ENCODE data around the gene NMU. TPM values are rescaled to one million over a fixed set of nuclear protein-coding genes. Genes with fewer than 3 reads are reported as not detected.

The NMU gene
- total RNA-seq, 1 experiment from 2014 or later = not detected

DNA sequence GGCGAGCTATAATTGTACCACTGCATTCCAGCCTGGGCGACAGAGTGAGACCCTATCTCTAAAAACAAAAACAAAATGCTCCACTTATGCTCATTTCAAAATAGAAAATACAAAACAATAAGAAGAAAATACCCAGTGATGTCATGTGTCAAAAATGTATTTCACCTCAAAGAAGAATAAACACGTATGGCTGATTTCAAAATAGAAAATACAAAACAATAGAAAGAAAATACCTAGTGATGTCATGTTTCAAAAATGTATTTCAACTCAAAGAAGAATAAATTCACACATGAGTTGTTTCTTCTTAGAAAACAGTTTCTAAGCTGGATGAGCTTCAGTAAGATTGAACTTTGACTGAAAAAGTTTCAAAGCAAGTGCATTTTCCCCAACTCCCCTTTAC lies 23.8 kb downstream of the NMU start:
- Mint-ChIP-seq H3K9me3 (ENCODE audit: unreplicated experiment) (no peaks in the 10 kb centered on the region), H3K27me3 (ENCODE audit: insufficient read depth, unreplicated experiment) (no peaks in the 10 kb centered on the region), H3K4me3 (ENCODE audit: unreplicated experiment) (no peak overlapping the region), H3K27ac (ENCODE audit: unreplicated experiment) (no peak overlapping the region), H3K4me1 (ENCODE audit: low read depth, unreplicated experiment) (no peaks in the 10 kb centered on the region), H3K36me3 (ENCODE audit: insufficient read depth, unreplicated experiment) (no peaks in the 10 kb centered on the region)
- TF ChIP-seq CTCF (IDR thresholded peaks at IDR 0.05; ENCODE audit: insufficient read depth in 1 of 2, low read depth in 1 of 2, low read length in 1 of 2, severe bottlenecking in 1 of 2, unreplicated experiment in 1 of 2) = no peak
- ChIA-PET POLR2A (no interaction called here), CTCF (no interaction called here)
- intact Hi-C loops (cut with micrococcal nuclease; ENCODE audit: unreplicated experiment) = no loop called here
- no peaks in the 10 kb centered on the region for H3K27me3 ChIP-seq (replicated peaks; ENCODE audit: control insufficient read depth, insufficient read depth, low read length)
- no peaks in the 10 kb centered on the region for H3K9me3 ChIP-seq
- no peaks in the 10 kb centered on the region for H3K4me1 ChIP-seq
- no peak for DNase-seq
- no peak overlapping the region for H3K4me3 ChIP-seq (ENCODE audit: low read depth, low read length)
- no TSS peak for BruUV-seq (replicated peaks)
- no peaks in the 10 kb centered on the region for H3K36me3 ChIP-seq (ENCODE audit: control insufficient read depth, insufficient read depth, low read length)

- Mint-ChIP-seq H3K27ac (ENCODE audit: unreplicated experiment) (no peak overlapping the region), H3K9me3 (ENCODE audit: unreplicated experiment) (no peaks in the 10 kb centered on the region), H3K36me3 (ENCODE audit: insufficient read depth, unreplicated experiment) (no peaks in the 10 kb centered on the region), H3K4me3 (ENCODE audit: unreplicated experiment) (no peak overlapping the region), H3K27me3 (ENCODE audit: insufficient read depth, unreplicated experiment) (no peaks in the 10 kb centered on the region), H3K4me1 (ENCODE audit: low read depth, unreplicated experiment) (no peaks in the 10 kb centered on the region)
- CTCF ChIA-PET = no interaction called here
- POLR2A ChIA-PET = no interaction called here
- BruUV-seq (replicated peaks) = no TSS peak
- no peaks in the 10 kb centered on the region for H3K4me1 ChIP-seq
- H3K9me3 ChIP-seq = no peaks in the 10 kb centered on the region
- DNase-seq = no peak
- intact Hi-C loops (cut with micrococcal nuclease; ENCODE audit: unreplicated experiment) = no loop called here
- no peaks in the 10 kb centered on the region for H3K27me3 ChIP-seq (replicated peaks; ENCODE audit: control insufficient read depth, insufficient read depth, low read length)
- H3K4me3 ChIP-seq (ENCODE audit: low read depth, low read length) = no peak overlapping the region
- TF ChIP-seq CTCF (IDR thresholded peaks at IDR 0.05; ENCODE audit: insufficient read depth in 1 of 2, low read depth in 1 of 2, low read length in 1 of 2, severe bottlenecking in 1 of 2, unreplicated experiment in 1 of 2) = no peak
- no peaks in the 10 kb centered on the region for H3K36me3 ChIP-seq (ENCODE audit: control insufficient read depth, insufficient read depth, low read length)
Observed at GRCh38 chr4:55611358-55612059, 24.6 kb downstream of the NMU start.

DNA sequence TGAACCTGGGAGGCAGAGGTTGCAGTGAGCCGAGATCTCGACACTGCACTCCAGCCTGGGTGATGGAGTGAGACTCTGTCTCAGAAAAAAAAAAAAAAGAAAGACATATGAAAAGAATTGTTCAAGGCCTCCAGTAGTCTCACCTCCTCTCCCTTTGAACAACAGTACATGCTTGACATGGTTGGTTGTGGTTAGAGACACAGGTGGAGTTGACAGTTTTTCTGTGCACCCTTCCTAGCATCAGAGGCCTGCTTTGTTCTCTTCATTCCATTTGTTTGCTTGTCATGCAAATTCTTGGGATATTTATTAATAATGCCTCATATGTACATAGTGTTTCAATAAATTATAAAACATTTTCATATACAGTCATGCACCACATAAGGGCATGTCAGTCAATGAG lies 25.7 kb downstream of the NMU start:
- no peaks in the 10 kb centered on the region for H3K9me3 Mint-ChIP-seq (ENCODE audit: unreplicated experiment)
- no peak for DNase-seq

More for the DNA sequence above, 25.7 kb downstream of the NMU start:
- Histone ChIP-seq H3K36me3 (ENCODE audit: control insufficient read depth, insufficient read depth, low read length) (no peaks in the 10 kb centered on the region), H3K27me3 (replicated peaks; ENCODE audit: control insufficient read depth, insufficient read depth, low read length) (no peaks in the 10 kb centered on the region), H3K9me3 (no peaks in the 10 kb centered on the region), H3K4me3 (ENCODE audit: low read depth, low read length) (no peak overlapping the region), H3K4me1 (no peaks in the 10 kb centered on the region)
- H3K27ac Mint-ChIP-seq (ENCODE audit: unreplicated experiment) = no peak overlapping the region
- H3K4me1 Mint-ChIP-seq (ENCODE audit: low read depth, unreplicated experiment) = no peaks in the 10 kb centered on the region
- no TSS peak for BruUV-seq (replicated peaks)
- POLR2A ChIA-PET = no interaction called here
- no peaks in the 10 kb centered on the region for H3K36me3 Mint-ChIP-seq (ENCODE audit: insufficient read depth, unreplicated experiment)
- H3K4me3 Mint-ChIP-seq (ENCODE audit: unreplicated experiment) = no peak overlapping the region
- TF ChIP-seq CTCF (IDR thresholded peaks at IDR 0.05; ENCODE audit: insufficient read depth in 1 of 2, low read depth in 1 of 2, low read length in 1 of 2, severe bottlenecking in 1 of 2, unreplicated experiment in 1 of 2) = no peak
- no peaks in the 10 kb centered on the region for H3K27me3 Mint-ChIP-seq (ENCODE audit: insufficient read depth, unreplicated experiment)
- intact Hi-C loops (cut with micrococcal nuclease; ENCODE audit: unreplicated experiment) = no loop called here
- CTCF ChIA-PET = no interaction called here
